Stimulated activated CD8-positive, alpha-beta memory T cell treated with anti-CD3 and anti-CD28 coated beads, Interleukin-7, amount 100 ng/mL, for 24 hours (primary cell): ENCODE measurements around the gene KLRB1.
"Not testable (repeated sequence)": the region's sequence is repeated elsewhere in the genome, so short reads cannot be mapped to it uniquely, and the experiment has no call there.

ENCODE experiments used
- DNase-seq: peaks from one replicate; pipeline ENCODE4 v3.0.0-alpha.2; 2020; ENCODE audit warnings: low read depth

KLRB1 gene

DNA sequence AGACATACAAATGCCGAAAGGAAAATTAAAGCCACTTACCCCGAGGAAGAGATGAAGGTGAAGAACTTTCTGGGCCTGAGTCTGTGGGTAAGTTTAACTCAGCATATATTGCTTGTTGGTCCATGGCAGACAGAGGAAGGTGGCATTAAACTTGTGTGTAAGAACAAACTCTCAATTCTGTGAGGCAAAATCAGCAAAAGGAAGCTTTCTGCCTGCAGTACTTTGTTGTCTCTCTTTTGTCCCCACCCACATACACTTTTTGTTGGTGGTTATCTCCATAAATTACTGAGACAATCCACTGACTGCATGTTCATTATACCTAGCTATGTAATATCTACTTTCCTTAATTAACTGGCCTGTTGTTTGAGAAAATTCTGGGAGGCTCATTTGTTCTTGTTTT, at the start of gene KLRB1:
KLRB1 (minus strand) TSS at position 201 of the 400 bp plus-strand sequence; CDS start at position 124, 77 bp downstream.
- no peak for DNase-seq

DNA sequence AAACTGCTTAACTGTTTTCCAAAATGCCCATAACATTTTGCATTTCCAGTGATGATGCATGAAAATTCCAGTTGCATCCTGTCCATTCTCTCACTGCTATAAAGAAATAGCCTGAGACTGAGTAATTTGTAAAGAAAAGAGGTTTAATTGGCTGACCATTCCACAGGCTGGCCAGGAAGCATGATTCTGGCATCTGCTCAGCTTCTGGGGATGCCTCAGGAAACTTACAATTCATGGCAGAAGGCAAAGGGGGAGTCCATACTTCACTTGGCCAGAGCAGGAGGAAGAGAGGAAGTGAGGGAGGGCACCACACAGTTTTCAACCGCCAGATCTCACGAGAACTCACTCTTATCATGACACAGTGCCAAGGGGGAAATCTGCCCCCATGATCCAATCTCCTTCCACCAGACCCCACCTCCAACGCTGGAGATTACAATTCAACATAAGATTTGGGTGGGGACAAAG, 43.6 kb upstream of the KLRB1 start:
- DNase-seq: no peak

DNA sequence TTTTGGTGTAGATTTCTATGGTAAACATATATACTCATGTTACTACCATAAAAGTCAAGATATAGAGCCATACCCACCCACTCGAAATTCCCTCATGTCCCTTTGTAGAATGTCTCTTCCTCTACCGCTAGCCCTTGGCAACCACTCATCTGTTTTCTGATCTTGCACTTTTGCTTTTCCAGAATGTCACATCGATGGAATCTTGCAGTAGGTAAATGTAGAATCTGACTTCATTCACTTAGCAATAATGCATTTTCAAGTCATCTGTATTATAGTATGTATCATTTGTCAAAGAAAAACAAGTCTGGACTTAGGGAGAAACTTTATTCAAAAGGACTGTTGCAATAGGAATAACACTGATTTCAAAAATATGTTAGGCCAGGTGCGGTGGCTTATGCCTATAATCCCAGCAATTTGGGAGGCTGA, 42.4 kb upstream of the KLRB1 start:
- DNase-seq: no peak

DNA sequence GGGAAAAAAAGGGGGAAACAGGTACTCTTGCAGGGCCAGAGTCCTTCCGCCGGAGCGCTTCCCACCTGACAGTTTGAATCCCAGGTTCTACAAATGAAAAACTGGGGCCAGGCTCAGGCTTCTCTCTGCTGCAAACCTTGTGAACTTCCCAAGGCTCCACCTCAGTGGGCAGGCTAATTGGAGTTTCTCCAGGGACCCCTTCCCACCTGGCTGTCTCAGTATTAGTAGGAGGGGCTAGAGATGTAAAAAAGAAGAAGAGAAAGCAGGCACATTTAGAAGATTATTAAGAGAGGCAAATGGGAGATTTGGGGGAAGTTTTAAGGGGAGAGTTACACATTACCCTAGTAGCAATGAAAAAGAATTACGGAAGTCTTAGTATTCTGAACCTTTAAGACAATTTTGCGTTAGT, 41.8 kb upstream of the KLRB1 start:
- DNase-seq: no peak

DNA sequence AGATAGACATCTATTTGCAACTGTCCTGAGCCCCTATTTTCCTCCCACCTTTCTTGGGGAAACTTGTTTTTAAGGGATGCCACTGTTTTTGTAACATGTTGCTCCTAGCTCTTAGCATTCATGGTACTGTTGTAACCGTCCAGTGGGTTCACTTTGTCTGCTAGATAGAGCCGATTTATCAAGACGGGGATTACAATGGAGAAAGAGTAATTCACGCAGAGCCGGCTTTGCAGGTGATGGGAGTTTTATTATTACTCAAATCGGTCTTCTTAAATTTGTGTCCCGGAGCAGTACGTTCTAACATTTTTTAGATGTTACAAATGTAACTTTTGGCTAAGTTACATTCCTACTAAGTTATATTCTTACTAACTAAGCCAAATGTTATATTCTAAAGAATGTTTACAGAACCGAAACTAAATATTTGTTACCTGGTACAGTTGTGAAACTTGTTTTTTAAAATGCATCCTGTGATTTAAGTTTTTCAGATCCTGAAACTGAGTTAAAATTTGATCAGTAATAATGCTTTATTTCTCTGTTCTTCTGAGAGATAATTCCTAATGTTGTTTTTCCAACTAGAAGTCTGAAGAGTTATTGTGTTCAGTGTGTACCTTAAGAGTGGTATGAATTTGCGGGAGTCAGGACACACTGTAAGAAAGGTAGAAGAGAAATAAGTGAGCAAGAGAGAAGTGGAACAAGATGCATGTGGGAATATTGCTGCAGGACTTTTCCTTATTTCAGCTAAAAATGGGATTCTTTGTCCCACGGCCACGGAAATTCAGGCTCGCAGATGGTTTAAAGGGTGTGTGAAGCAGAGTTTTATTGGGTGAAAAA, 41.2 kb upstream of the KLRB1 start:
- no peak for DNase-seq

DNA sequence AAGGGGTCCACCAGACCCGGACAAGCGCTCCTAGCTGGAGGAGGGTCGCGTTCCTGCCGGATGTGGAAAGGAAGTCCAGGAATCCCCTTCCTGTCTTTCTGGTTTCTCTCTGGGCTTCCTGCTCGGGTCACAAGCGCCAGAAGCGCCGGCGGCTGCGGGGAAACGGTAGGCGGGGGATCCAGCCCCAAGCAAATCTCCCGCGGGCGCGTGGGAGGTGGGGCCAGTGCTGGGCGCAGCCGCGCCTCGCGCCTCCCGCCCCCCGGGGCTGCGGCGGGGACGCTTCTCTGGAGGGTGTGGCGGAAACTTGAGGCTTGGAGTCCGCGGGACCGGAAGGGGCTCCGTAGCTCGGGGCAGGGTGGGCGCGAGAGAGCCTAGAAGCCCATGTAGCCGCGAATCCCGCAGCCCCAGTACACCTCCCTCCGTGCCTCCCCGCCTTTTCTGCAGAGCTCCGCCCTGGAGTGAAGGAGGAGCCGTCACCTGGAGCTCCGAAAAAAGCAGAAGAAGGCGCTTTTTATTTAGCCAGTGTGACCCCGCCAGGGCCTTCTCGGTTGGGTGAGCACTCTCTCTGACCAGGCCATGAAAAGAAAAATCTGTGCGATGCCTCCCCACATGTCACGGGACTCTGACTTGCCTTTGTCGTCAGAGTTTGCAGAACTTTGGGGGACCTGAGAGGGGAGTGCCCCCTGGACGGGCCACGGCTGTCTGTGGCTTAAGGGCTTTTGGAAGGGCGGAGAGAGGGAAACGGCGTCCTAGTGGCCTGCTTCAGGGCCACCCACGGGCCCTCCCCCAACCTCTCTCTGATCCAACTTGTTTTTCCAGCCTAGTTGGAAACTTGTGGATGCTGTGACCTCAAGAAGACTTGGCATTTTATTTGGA, 40.3 kb upstream of the KLRB1 start:
- DNase-seq: peak; percentile 77

DNA sequence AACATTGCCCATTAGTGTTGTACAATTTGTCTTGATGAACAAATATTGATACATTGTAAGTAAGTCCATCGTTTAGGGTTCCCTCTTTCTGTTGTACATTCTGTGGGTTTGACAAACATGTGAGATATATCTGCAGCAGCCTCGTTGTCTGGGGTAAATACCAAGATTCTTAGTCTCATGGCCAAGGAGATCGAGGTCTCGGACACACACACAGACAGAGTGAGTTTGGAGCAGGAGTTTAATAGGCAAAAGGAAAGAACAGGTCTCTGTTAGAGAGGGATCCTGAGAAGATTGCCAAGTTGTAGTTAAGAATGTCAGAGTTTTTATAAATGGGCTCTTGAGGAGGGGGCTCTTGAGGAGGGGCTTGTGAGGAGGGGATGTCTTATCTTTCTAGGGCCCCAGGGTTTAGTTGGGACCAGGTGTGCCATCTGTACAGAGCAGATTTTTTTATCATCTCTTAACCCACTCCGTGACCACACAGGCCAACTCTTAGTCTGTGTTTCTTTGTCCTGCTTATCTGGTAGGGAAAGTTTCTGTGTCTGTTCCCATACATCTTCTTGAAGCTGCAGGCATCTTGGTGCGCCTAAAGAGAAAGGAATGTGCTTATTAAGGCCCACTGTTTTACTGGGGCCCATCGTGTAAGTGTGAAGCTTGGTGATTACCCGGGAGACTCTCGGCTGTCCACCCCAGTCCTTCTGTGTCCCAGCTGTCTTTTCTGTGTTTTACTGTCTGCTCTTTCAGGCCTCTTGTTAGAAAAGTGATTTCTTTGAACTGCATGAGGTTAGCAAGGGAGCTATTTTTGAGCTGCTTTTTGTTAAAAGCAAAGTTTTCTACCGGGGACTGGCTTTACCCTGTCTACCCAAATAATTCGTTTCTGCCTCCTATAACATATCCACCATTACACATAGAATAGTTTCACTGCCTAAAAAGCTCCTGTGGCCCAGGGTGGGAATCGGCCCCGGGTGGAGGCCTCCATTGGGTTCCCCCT, 39.4 kb upstream of the KLRB1 start:
- DNase-seq: no peak

DNA sequence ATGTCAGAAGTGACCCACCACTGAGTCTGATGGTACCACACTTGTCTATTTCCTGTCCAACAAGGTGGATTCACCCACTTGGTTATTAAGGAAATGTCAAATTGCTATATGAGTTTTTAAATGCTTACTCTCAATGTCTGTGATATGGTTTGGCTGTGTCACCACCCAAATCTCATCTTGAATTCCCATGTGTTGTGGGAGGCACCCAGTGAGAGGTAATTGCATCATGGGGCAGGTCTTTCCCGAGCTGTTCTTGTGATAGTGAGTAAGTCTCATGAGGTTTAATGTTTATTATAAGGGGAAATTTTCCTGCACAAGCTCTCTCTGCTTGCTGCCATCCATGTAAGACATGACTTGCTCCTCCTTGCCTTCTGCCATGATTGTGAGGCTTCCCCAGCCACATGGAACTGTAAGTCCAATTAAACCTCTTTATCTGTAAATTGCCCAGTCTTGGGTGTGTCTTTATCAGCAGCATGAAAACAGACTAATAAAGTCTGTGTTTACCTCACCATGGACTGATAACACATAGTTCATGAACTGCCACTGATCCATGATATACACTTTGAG, 37.4 kb upstream of the KLRB1 start:
- not testable (repeated sequence) for DNase-seq

DNA sequence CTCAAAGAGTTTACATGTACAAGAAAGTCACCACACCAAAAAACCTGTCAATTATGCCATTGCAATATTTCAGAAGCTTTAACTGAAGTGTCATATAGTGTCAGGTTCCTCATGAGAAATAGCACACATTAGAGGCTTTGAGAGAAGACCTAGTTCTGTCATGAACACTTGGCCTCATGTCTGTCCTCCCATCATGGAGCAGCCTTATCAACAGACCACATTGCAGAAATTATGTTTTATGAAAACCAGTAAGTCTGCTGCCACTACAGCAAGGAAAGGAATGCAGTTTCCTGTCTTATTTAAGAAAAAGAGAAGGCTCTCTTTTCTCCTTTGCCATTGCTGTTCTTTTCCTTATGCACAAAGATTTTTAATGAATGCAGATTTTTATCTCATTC, 35.5 kb upstream of the KLRB1 start:
- no peak for DNase-seq

DNA sequence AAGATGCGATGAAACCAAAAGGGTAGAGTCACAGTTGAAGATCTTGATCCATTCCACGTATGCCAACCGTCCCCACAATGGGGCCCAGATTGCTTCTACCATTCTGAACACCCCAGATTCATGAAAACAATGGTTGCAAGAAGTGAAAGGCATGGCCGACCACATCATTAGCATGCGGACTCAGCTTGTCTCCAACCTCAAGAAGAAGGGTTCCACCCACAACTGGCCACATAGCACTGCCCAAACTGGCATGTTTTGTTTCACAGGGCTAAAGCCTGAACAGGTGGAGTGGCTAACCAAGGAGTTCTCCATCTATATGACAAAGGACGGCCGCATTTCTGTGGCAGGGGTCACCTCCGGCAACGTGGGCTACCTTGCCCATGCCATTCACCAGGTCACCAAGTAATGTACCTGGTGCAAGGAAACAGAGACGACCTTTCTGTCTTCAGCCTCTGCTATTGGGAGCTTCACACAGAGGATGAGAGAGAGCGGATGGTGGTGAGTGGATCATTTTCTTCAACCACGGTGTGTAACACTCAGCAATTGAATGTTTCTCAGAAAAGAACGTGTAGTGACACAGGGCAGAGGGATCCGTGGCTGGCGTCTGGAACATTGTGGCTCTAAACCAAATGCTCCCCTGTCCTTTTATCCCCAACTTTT, 35.0 kb upstream of the KLRB1 start:
- no peak for DNase-seq

DNA sequence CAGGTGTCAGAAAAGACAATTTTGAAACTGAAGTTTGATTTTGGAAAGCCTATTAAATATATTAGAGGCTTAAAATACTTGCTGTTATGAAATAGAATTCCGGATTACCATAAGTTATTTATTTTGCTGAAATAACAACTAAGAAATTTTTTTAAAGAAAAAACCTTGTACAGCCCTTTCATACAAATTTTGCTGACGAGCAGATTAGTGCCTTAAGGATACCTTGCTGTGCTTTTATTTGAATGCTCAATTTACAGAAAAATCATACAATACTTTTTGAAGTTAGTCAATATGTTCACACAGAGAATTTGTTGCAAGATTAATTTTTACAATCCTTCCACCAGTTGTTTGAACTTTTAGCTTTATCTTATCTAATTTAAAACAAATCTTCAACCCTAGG, 32.3 kb upstream of the KLRB1 start:
- no peak for DNase-seq

DNA sequence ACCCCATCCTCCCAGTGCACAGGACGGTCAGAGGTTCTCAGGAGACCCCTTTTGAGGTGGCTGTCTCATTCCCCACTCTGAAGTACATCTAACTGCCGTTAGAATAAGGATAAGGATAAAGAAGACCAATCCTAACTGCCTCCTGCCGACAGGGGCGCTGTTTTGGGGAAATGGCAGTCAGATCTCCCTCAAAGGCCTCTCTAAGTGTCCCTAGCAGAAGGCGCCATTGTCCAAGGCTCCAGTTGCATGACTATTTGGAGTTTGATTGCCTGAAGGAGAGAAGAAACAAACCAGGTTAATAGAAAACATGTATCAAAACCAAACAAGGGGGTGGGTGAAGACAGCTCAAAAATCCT, 29.1 kb upstream of the KLRB1 start:
- no peak for DNase-seq

DNA sequence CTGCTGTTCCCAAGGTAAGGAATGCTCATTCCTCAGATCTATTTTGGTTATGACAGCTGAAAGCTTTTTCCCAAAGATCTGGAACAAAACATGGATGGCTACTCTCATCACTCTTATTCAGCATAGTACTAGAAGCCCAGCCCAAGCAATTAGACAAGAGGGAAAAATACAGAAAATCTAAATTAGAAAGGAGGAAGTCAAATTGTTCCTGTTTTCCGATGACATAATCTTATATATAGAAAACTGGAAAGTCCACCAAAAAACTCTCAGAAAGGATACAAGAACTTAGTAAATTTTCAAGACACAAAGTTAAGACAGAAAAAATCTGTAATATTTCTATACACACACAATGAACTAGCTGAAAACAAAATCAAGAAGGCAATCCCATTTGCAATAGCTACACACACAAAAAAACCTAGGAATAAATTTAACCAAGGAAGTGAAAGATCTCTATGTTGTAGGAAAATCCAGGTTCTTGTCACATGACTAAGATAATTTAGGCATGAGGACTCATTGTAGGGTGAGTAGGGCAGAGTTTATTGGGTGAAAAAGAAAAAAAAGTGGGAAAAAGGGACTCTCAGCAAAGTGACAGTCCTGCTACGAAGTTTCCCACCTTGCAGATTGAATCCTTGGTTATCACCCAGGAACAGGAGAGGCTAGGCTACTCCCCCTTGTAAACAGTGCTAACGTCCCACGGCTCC, 28.6 kb upstream of the KLRB1 start:
- no peak for DNase-seq

DNA sequence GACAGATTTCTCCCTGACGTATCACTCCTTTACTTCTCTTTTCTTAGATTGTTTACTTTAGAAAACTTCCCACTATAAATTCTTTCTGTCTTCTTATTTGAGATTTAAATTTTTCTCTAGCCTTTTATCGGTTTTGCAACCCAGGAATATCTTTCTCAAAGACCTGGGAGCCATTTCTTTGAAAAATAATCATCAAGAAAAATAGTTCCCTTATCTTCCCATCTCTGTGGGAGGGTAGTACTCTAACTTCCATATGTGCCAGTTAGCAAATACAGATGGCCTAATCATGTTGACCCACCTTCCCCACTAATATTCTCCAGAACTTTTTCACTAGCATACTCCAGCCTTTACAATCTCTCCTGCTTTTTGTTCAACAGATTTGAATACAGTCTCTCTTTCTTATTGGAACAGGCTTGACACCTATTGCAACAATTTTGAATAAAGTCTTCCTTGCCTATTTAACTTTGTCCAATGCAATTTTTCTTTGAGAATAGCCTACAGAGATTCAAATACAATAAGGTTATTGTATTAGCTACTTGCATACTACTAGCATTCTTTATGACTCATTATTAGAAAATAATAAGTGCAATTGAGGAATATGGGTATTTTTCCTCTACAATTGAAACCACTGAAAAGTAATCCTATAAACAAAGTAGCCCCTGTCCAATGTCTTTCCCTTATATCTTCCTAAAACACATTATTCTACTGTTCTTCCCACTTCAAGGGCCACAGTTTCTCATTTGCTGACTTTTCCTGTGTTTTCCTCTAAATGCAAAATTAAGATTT, 27.4 kb upstream of the KLRB1 start:
- no peak for DNase-seq

DNA sequence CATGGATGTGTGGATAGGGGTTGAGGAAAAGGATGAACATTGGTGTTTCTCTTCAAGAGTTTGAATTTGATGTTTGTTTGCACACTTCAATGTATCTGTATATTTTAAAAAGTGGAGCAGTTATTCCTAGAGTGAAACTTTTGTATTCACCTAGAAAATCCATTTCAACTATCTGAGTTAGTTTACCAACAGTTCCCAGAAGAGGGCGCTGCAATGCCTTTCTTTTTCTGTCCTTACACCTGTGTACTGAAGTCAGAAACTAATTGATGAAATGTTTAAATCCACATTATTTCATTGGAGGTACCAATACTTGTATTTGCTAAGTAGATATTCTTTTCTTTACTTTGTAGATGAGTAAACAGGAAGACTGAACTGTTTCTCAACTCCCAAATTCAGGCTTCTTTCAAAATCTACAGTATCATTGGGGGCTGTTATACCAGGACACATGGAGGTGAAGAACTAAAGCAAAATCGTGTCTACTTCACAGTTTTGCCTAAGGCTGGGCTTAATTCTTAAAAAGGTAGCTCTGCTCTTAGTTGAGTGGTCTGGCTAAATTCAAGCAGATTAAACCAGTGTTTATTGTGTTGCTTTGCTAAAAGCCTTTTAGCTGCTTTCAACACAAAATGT, 26.6 kb upstream of the KLRB1 start:
- peak; percentile 61 for DNase-seq

DNA sequence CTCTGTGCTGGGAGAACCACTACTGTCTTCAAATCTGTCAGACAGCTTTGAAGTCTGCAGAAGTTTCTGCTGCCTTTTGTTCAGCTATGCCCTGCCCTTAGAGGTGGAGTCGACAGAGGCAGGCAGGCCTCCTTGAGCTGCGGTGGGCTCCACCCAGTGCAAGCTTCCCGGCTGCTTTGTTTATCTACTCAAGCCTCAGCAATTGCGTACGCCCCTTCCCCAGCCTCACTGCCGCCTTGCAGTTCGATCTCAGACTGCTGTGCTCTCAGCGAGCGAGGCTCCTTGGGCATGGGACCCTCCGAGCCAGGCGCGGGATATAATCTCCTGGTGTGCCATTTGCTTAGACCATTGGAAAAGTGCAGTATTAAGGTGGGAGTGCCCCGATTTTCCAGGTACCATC, 25.1 kb upstream of the KLRB1 start:
- no peak for DNase-seq

DNA sequence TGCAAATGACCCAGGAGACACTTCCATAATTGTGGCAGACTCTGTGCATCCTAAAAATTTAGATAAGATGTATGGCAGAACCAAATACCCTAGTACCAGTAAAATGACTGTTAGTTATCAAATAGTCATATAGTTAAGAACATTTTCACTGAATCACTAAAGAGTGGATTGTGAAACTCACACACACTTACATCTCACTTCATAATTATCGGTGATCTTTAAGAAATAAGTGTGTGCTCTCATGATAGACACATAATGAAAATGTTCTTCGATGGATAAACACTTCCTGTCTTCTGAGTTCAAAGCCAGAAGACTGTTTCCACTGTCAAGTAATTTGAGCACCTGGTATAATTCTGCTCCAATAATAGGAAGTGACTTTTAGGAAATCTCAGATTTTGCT, 19.1 kb upstream of the KLRB1 start:
- no peak for DNase-seq

DNA sequence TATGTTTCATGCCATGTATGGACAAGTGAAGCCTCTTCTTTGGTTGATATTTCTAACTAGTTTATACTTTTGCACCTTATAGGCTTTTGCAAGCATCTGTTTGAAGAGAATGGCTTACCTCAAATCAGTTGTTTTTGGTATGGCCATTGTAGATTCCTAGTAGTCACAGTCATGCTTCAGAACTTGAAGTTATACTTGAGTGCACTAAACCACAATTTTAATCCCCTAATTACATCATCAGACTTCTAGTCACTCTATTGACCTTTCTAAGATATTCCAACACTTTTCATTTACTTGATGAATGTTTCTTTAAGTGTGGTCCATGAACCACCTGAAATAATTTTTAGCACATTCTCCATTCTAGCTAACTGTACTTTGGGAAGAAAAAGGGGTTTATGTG, 18.6 kb upstream of the KLRB1 start:
- DNase-seq: no peak

DNA sequence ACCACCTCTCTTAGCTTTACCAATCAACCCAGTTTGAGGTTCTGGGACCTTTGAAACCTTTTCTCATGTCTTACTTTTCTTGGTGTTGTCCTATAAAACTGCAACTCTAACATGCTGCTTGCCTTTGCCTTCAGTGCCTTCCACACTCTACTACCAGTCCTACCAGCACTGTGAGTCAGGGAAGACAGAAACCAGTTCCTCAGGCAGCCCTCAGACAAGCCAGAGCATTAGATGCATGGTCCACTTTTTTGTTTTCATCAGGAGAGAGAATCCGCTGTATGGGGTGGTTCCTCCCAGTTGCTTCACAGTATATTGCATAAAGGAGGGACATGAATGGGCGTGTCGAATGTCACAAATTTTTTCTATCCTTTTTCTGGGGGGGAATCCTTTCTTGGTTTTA, 17.3 kb upstream of the KLRB1 start:
- no peak for DNase-seq
